Parathyroid adenoma (tissue), 2 donors: Measurements from ENCODE around the gene ZDHHC8.

Source experiments
- H2AFZ ChIP-seq: fragments of 300-600 bp; sonication (generic); one replicate; pipeline ENCODE4 v1.7.0; 2017; ENCODE audit warnings: antibody characterized with exemption, mild to moderate bottlenecking
- H3K27ac ChIP-seq: fragments of 300-600 bp; sonication (generic); one replicate; pipeline ENCODE4 v1.7.0; 2017
- H3K27me3 ChIP-seq: fragments of 300-600 bp; sonication (generic); one replicate; pipeline ENCODE4 v1.7.0; 2017; ENCODE audit warnings: low read length; ENCODE audit not compliant: control insufficient read depth, insufficient read depth
- H3K36me3 ChIP-seq: fragments of 300-600 bp; sonication (generic); one replicate; pipeline ENCODE4 v1.7.0; 2017; ENCODE audit warnings: low read length; ENCODE audit not compliant: control insufficient read depth, insufficient read depth
- H3K4me1 ChIP-seq: fragments of 300-600 bp; sonication (generic); one replicate; pipeline ENCODE4 v1.7.0; 2017; ENCODE audit warnings: control low read depth
- H3K4me2 ChIP-seq: fragments of 300-600 bp; sonication (generic); one replicate; pipeline ENCODE4 v1.7.0; 2017; ENCODE audit warnings: low read length
- H3K4me3 ChIP-seq: fragments of 300-600 bp; sonication (generic); one replicate; pipeline ENCODE4 v1.7.0; 2017; ENCODE audit warnings: low read depth, low read length
- H3K79me2 ChIP-seq: fragments of 300-600 bp; sonication (generic); one replicate; pipeline ENCODE4 v1.7.0; 2017; ENCODE audit warnings: control low read depth
- H3K9ac ChIP-seq: fragments of 300-600 bp; sonication (generic); one replicate; pipeline ENCODE4 v1.7.0; 2017; ENCODE audit warnings: mild to moderate bottlenecking
- H3K9me3 ChIP-seq: fragments of 300-600 bp; sonication (generic); one replicate; pipeline ENCODE4 v1.7.0; 2017; ENCODE audit warnings: low read length; ENCODE audit not compliant: control insufficient read depth
- TF ChIP-seq, protein P1 (sequence below): fragments of 300-600 bp; sonication (generic); IDR thresholded peaks from one replicate; pipeline ENCODE4 v1.7.0; 2017; ENCODE audit warnings: antibody characterized with exemption, mild to moderate bottlenecking
- donor health status: primary hyperparathyroidism.

The ZDHHC8 gene

DNA sequence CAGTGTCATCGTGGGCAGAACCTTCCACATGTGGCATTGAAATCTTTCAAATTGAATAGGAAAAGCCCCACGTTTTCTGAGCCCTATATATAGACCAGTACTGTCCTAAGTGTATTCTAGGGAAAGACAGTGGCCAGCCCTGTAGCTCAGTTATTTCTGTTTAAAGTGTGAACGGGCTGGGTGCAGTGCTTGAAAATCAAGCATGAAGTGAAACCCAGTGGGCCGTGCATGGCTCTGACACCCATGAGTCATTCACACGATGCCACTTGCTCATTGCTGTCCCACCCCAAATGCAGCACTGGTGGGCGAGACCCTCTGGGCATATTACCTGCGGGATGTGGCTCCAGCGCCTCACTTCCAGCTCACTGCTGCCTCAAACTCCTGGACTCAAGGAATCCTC lies 49.0 kb downstream of the ZDHHC8 start:
- Histone ChIP-seq H2AFZ (no peak overlapping the region), H3K4me1 (no peaks in the 10 kb centered on the region), H3K27ac (no peak overlapping the region), H3K9ac (no peak overlapping the region), H3K4me2 (no peak overlapping the region), H3K79me2 (no peaks in the 10 kb centered on the region), H3K4me3 (no peak overlapping the region), H3K27me3 (no peaks in the 10 kb centered on the region), H3K9me3 (no peaks in the 10 kb centered on the region), H3K36me3 (no peaks in the 10 kb centered on the region)
- TF ChIP-seq, protein P1, sequence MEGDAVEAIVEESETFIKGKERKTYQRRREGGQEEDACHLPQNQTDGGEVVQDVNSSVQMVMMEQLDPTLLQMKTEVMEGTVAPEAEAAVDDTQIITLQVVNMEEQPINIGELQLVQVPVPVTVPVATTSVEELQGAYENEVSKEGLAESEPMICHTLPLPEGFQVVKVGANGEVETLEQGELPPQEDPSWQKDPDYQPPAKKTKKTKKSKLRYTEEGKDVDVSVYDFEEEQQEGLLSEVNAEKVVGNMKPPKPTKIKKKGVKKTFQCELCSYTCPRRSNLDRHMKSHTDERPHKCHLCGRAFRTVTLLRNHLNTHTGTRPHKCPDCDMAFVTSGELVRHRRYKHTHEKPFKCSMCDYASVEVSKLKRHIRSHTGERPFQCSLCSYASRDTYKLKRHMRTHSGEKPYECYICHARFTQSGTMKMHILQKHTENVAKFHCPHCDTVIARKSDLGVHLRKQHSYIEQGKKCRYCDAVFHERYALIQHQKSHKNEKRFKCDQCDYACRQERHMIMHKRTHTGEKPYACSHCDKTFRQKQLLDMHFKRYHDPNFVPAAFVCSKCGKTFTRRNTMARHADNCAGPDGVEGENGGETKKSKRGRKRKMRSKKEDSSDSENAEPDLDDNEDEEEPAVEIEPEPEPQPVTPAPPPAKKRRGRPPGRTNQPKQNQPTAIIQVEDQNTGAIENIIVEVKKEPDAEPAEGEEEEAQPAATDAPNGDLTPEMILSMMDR, result no peak

DNA sequence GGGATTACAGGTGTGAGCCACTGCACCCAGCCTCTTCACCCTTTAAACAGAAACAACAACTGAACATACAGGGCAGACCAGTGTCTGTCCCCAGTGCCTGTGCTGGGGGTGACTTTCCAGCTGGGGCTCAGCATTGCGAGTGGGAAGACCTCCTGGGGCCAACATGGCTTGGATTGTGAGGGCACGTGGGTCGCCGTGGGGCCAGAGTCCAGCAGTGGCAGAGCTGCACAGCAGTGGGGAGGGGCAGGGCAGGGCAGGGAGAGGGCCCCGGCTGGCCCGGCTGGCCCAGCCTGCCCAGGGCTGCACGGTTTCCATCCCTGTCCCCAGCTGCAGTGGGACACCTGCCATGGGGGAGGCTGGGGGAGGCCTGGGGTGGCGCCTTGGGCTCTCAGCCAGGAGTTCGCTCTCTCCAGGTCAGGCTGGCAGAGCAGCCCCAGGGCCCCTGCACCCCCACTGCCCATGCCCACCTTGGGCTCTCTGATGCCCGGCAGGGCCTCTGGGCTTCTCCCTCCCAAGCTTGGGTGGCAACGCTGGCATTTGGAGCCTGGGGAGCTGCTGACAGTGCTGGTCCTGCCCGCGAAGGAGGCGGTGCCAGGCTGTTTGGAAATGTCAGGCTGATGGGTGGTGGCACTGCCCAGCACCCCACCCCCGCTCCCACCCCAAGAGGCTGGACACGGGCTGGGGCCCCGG lies 49.7 kb downstream of the ZDHHC8 start:
- Histone ChIP-seq H2AFZ (no peak overlapping the region), H3K4me3 (no peak overlapping the region), H3K27me3 (no peaks in the 10 kb centered on the region), H3K27ac (no peak overlapping the region), H3K79me2 (no peaks in the 10 kb centered on the region), H3K9me3 (no peaks in the 10 kb centered on the region), H3K9ac (no peak overlapping the region), H3K36me3 (no peaks in the 10 kb centered on the region), H3K4me2 (no peak overlapping the region), H3K4me1 (no peaks in the 10 kb centered on the region)
- TF ChIP-seq, protein P1, result no peak

DNA sequence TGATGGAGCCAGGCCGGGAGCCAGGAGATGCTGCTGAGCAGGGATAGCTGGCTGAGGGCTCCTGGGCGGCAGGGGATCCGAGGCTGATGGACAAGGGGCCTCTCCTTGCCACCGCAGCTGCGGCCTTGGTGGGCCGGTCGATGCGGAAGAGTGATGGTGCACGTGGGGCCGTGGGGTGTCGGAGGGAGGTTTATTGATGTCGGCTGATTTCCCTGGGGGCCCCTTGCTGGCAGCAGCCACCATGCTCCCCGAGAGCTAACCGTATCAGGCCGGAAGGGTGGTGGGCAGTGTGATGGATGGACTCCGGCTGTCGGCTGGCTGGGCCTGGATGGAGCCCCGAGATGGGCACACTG lies 50.3 kb downstream of the ZDHHC8 start:
- Histone ChIP-seq H3K4me1 (no peaks in the 10 kb centered on the region), H3K9ac (no peak overlapping the region), H3K27me3 (no peaks in the 10 kb centered on the region), H3K4me2 (no peak overlapping the region), H3K4me3 (no peak overlapping the region), H3K9me3 (no peaks in the 10 kb centered on the region), H3K27ac (no peak overlapping the region), H3K36me3 (no peaks in the 10 kb centered on the region), H3K79me2 (no peaks in the 10 kb centered on the region), H2AFZ (no peak overlapping the region)
- TF ChIP-seq, protein P1, result no peak

DNA sequence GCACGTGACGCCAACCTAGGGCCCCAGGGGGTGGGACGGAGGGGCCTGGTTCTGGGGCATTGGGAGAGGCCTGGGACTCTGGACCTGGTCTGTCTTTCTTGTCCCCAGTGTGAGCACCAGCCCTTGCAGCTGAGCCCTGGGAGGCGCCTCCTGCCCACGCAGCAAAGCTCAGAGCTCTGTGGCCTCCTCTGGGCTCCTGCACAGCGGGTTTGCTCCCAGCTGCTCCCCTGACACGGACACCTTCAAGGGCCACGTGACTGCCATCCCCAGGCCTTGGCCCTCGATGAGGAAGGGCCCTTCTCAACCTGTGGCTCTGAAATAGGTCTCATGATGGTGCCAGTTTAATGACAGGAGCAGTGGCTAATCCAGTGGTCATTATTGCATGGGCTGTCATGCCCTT lies 50.8 kb downstream of the ZDHHC8 start:
- no peak overlapping the region for H3K9ac ChIP-seq
- H2AFZ ChIP-seq, result no peak overlapping the region
- H3K27ac ChIP-seq, result no peak overlapping the region
- no peaks in the 10 kb centered on the region for H3K36me3 ChIP-seq
- TF ChIP-seq, protein P1, result no peak
- no peaks in the 10 kb centered on the region for H3K9me3 ChIP-seq
- no peaks in the 10 kb centered on the region for H3K4me1 ChIP-seq
- H3K4me3 ChIP-seq, result no peak overlapping the region
- no peaks in the 10 kb centered on the region for H3K79me2 ChIP-seq
- H3K4me2 ChIP-seq, result no peak overlapping the region
- H3K27me3 ChIP-seq, result no peaks in the 10 kb centered on the region

DNA sequence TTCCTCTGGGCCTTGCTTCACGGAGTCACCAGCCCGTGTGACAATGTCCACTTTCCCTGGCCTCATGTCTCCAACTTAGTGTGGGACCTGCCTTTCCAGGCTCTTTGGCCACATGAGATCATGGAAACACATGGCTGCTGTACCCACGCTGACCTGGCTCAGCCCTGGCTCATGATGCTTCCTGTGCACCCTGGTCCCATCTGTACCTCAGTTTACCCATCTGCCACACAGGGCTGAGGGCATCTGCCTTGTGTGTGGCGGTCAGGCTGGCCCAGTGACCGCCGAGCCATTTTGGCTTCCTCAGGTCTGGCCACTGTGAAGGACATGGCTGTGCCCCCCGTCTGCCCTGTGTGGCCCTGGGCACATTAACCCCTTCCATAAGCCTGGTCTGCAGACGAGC lies 51.5 kb downstream of the ZDHHC8 start:
- no peaks in the 10 kb centered on the region for H3K27me3 ChIP-seq
- TF ChIP-seq, protein P1, result no peak

More for the DNA sequence above, 51.5 kb downstream of the ZDHHC8 start:
- Histone ChIP-seq H3K4me3 (no peak overlapping the region), H3K27ac (no peak overlapping the region), H3K36me3 (no peaks in the 10 kb centered on the region), H3K79me2 (no peaks in the 10 kb centered on the region), H2AFZ (no peak overlapping the region), H3K9me3 (no peaks in the 10 kb centered on the region), H3K4me2 (no peak overlapping the region), H3K4me1 (no peaks in the 10 kb centered on the region), H3K9ac (no peak overlapping the region)
